Activated B cell treated with CpG ODN at 0.5 μM for 24 hours (primary cell): ENCODE data around the gene KDM1B. TPM values are rescaled to one million over a fixed set of nuclear protein-coding genes. Genes with fewer than 3 reads are reported as not detected.

Source experiments
- ATAC-seq: fragments of 200-7000 bp; cut with Tn5 transposase; one replicate; pipeline ENCODE4 v1.10.0; 2021; ENCODE audit warnings: low read depth, mild to moderate bottlenecking, moderate library complexity
- CTCF ChIA-PET: fragments of 350-600 bp; sonication (Branson Sonifier 250); formaldehyde crosslinking; loops from one replicate; lab custom pipeline; 2021; ENCODE audit warnings: antibody characterized with exemption; lab: Charles Lee
- POLR2A ChIA-PET: fragments of 350-600 bp; sonication (Branson Sonifier 250); formaldehyde crosslinking; loops from one replicate; lab custom pipeline; 2021; ENCODE audit warnings: antibody characterized with exemption; lab: Charles Lee
- DNase-seq: peaks from one replicate; pipeline ENCODE4 v3.0.0; 2022
- H3K27ac Mint-ChIP-seq: one replicate; pipeline ENCODE4 v1.8.0; 2020; ENCODE audit warnings: mixed read lengths
- H3K27me3 Mint-ChIP-seq: one replicate; pipeline ENCODE4 v1.8.0; 2021; ENCODE audit warnings: mixed read lengths
- H3K36me3 Mint-ChIP-seq: one replicate; pipeline ENCODE4 v1.8.0; 2021; ENCODE audit warnings: low read depth, mixed read lengths
- H3K4me1 Mint-ChIP-seq: one replicate; pipeline ENCODE4 v1.8.0; 2021; ENCODE audit warnings: mixed read lengths
- H3K4me3 Mint-ChIP-seq: one replicate; pipeline ENCODE4 v1.8.0; 2020; ENCODE audit warnings: mild to moderate bottlenecking, mixed read lengths
- H3K9me3 Mint-ChIP-seq: one replicate; pipeline ENCODE4 v1.8.0; 2020; ENCODE audit warnings: mixed read lengths
- CTCF ChIP-seq: fragments of 200-600 bp; IDR thresholded peaks from one replicate; pipeline ENCODE4 v1.8.0; 2022; ENCODE audit warnings: antibody characterized with exemption, mild to moderate bottlenecking
- intact Hi-C: fragments of 100-400 bp; cut with micrococcal nuclease; formaldehyde crosslinking; loops from one replicate; pipeline ENCODE4 v1.15.1; 2024
- total RNA-seq: library from RNA; stranded (reverse); gene quantifications from 2 replicates; pipeline ENCODE4 v1.2.3, GENCODE V29; 2022

The KDM1B gene
- total RNA-seq, 1 donor from 2014 or later = 21.0 TPM

- POLR2A ChIA-PET = interaction anchor here (0.6 to 2.2 kb wide), 6 partner anchors 10 to 555 kb away, joined by 3 to 15 read pairs (median 6); partner anchors contain the start of genes FAM8A1 and NUP153
- Mint-ChIP-seq H3K27me3 (no peaks in the 10 kb centered on the region), H3K4me3 (peak within 1 kb of the TSS; percentile 97), H3K36me3 (peaks cover 8% of the 10 kb centered on the region), H3K27ac (peak within 1 kb of the TSS; percentile 93), H3K4me1 (peaks cover 28% of the 10 kb centered on the region), H3K9me3 (no peaks in the 10 kb centered on the region)
- DNase-seq (no peak), ATAC-seq (no peak)
- intact Hi-C loops = loop anchor here (1.0 to 5.0 kb wide), 9 partner anchors 32 to 554 kb away; partner anchors contain the start of genes FAM8A1, NHLRC1, NUP153 and RNF144B
- CTCF ChIA-PET = no interaction called here
- no peak for TF ChIP-seq CTCF
These were observed 594 bp upstream of the KDM1B start, which contains the start of gene TPMT for GRCh38 chr6:18154507-18155149. Gene TPMT (minus strand): TSS chr6:18155077. CDS start chr6:18149127, 5,950 bp downstream.

DNA sequence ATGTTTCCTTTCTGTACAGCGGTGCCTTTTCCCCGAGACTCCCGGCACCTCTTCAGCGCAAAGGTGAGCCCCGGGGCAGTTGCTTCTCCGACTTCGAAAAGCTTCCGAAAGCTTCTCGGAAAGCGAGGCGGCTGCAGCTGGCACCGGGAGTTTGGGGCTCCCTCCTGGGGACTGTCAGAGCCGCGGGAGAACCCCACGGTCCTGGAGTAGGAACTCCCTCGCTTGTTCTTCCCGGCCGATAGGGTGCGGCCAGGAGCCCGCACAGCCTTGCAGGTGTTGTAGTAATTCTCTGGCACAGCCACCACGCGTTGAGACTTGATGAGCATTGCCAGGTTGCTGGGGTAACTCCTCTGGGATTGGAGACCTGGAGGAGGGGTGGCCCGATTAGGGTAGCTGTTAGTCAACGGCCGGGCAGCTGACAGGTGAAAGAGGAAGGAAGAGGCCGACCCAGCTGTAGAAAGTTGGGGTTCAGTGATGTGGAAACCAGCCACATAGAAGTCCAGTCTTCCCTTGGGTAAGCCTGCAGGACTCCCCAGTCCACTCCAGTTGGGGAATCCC, 721 bp downstream of the KDM1B start:
- no peaks in the 10 kb centered on the region for H3K27me3 Mint-ChIP-seq
- POLR2A ChIA-PET = interaction anchor here (0.5 to 2.2 kb wide), 8 partner anchors 23 to 453 kb away, joined by 3 to 15 read pairs (median 4); partner anchors contain the start of genes DEK and NUP153
- peaks cover 20% of the 10 kb centered on the region for H3K36me3 Mint-ChIP-seq
- no peak for TF ChIP-seq CTCF
- H3K4me3 Mint-ChIP-seq = peak overlapping the region; percentile 97
- DNase-seq = peak; percentile 58
- no peaks in the 10 kb centered on the region for H3K9me3 Mint-ChIP-seq
- ATAC-seq = peak; percentile 26
- peaks cover 28% of the 10 kb centered on the region for H3K4me1 Mint-ChIP-seq
- peak overlapping the region; percentile 83 for H3K27ac Mint-ChIP-seq
- intact Hi-C loops = loop anchor here (1.0 to 5.0 kb wide), 11 partner anchors 25 to 556 kb away; partner anchors contain the start of genes FAM8A1, NHLRC1, NUP153 and RNF144B
- CTCF ChIA-PET = no interaction called here

- Mint-ChIP-seq H3K27me3 (no peaks in the 10 kb centered on the region), H3K27ac (no peak overlapping the region), H3K4me1 (peaks cover 8% of the 10 kb centered on the region), H3K36me3 (peaks cover 54% of the 10 kb centered on the region), H3K4me3 (no peak overlapping the region), H3K9me3 (no peaks in the 10 kb centered on the region)
- intact Hi-C loops = no loop called here
- DNase-seq = no peak
- ATAC-seq = no peak
- ChIA-PET POLR2A (interaction anchor here (0.7 kb wide), 1 partner anchor 9 kb away, joined by 11 read pairs; no protein-coding TSS in a partner anchor), CTCF (no interaction called here)
- no peak for TF ChIP-seq CTCF
These were observed 5.7 kb downstream of the KDM1B start for GRCh38 chr6:18160911-18161310.

DNA sequence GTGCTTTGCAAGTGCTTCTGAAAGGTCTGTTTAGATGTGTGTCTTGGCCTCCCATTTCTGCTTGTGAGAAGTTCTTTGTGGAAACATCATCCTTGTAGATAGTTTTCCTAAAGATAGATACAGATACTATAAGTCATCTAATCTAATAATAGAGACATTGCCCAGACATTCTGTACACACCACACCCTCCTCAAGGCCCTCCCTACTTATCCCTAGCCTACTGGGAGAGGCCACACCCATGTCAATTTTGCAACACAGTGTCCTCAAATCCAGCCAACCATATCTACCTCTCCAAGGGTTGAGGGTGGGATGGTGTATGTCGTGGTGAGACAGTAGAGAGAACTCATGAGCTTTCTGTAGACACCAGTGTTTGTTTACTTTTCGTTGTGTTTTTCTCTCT, 6.2 kb downstream of the KDM1B start:
- no peak for TF ChIP-seq CTCF
- Mint-ChIP-seq H3K9me3 (no peaks in the 10 kb centered on the region), H3K4me1 (peaks cover 2% of the 10 kb centered on the region), H3K27me3 (no peaks in the 10 kb centered on the region), H3K27ac (no peak overlapping the region), H3K36me3 (peaks cover 54% of the 10 kb centered on the region), H3K4me3 (no peak overlapping the region)
- POLR2A ChIA-PET = interaction anchor here (0.7 kb wide), 1 partner anchor 8 kb away, joined by 11 read pairs; no protein-coding TSS in a partner anchor
- DNase-seq (no peak), ATAC-seq (no peak)
- CTCF ChIA-PET = no interaction called here
- intact Hi-C loops = no loop called here

DNA sequence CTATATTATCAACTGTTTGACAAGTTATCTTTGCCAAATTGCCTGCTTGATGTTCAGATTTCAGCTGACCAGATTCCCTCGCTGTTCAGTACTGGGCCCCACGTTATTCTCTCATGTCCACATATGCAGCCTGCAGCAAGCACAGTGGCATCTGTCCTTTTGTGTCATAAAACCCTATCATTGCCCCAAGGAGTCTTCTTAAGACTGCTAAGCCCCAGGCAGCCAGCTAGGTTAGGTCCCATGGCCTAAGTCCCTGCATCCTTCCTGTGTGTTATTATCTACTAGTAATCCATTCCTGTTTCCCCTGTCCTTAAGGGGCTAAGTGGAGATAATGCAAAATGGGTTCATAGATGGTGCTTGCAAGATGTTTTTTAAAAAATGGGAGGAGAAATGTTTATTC, 7.2 kb downstream of the KDM1B start:
- H3K27ac Mint-ChIP-seq = no peak overlapping the region
- ATAC-seq (no peak), DNase-seq (no peak)
- H3K4me1 Mint-ChIP-seq = no peaks in the 10 kb centered on the region
- H3K4me3 Mint-ChIP-seq = no peak overlapping the region
- H3K9me3 Mint-ChIP-seq = no peaks in the 10 kb centered on the region
- CTCF ChIA-PET = no interaction called here
- TF ChIP-seq CTCF = no peak
- no peaks in the 10 kb centered on the region for H3K27me3 Mint-ChIP-seq
- POLR2A ChIA-PET = no interaction called here
- H3K36me3 Mint-ChIP-seq = peaks cover 58% of the 10 kb centered on the region
- intact Hi-C loops = no loop called here
